SU-DHL-6 (cell line): ENCODE results near the gene ATRX.
"Not testable (repeated sequence)": the region's sequence is repeated elsewhere in the genome, so short reads cannot be mapped to it uniquely, and the experiment has no call there.

ENCODE experiments used
- H2AFZ ChIP-seq: fragments of 200-600 bp; sonication (generic); 2 replicates; pipeline ENCODE4 v1.6.1; 2014; ENCODE audit warnings: low read depth, mild to moderate bottlenecking, moderate library complexity, mixed read lengths, antibody characterized with exemption, low read length; ENCODE audit not compliant: severe bottlenecking
- H3F3A ChIP-seq: fragments of 200-600 bp; shearing (Covaris generic); 2 replicates; pipeline ENCODE4 v1.6.0; 2016; ENCODE audit warnings: antibody characterized with exemption, mild to moderate bottlenecking; ENCODE audit not compliant: insufficient read depth
- H3K27ac ChIP-seq: fragments of 200-600 bp; sonication (generic); 2 replicates; pipeline ENCODE4 v1.5.1; 2016; ENCODE audit warnings: low read depth, mild to moderate bottlenecking, low read length, moderate library complexity, mixed read lengths
- H3K27me3 ChIP-seq: fragments of 200-600 bp; sonication (generic), shearing (Covaris generic); 2 replicates; pipeline ENCODE4 v1.6.0; 2014; ENCODE audit warnings: mild to moderate bottlenecking, low read length
- H3K36me3 ChIP-seq: fragments of 200-600 bp; sonication (generic); 2 replicates; pipeline ENCODE4 v1.6.1; 2014; ENCODE audit warnings: mild to moderate bottlenecking, low read length, mixed read lengths
- H3K4me2 ChIP-seq: fragments of 300-600, 200-600 bp; shearing (Covaris generic), sonication (generic); 2 replicates; pipeline ENCODE4 v1.6.0; 2014; ENCODE audit warnings: low read length, low read depth, mild to moderate bottlenecking; ENCODE audit not compliant: poor library complexity, severe bottlenecking
- H3K4me3 ChIP-seq: fragments of 200-600 bp; sonication (generic); 2 replicates; pipeline ENCODE4 v1.5.1; 2014; ENCODE audit warnings: antibody characterized with exemption, low read length, mild to moderate bottlenecking, mixed read lengths; ENCODE audit not compliant: insufficient read depth, poor library complexity, severe bottlenecking
- H3K79me2 ChIP-seq: fragments of 200-600 bp; sonication (generic); 2 replicates; pipeline ENCODE4 v1.6.1; 2014; ENCODE audit warnings: mild to moderate bottlenecking, low read length, moderate library complexity; ENCODE audit not compliant: insufficient read depth
- H3K9ac ChIP-seq: fragments of 200-600 bp; sonication (generic); 2 replicates; pipeline ENCODE4 v1.7.0; 2014; ENCODE audit warnings: mild to moderate bottlenecking, low read length
- H3K9me2 ChIP-seq: fragments of 200-600 bp; sonication (generic); replicated peaks from 2 replicates; pipeline ENCODE4 v1.6.1; 2014; ENCODE audit warnings: low read length; ENCODE audit not compliant: insufficient read depth
- H3K9me3 ChIP-seq: fragments of 200-600 bp; sonication (generic); 2 replicates; pipeline ENCODE4 v1.6.1; 2014; ENCODE audit warnings: low read length, mixed read lengths; ENCODE audit not compliant: insufficient read depth
- H4K20me1 ChIP-seq: fragments of 200-600 bp; sonication (generic); 2 replicates; pipeline ENCODE4 v1.6.1; 2014; ENCODE audit warnings: low read depth, mild to moderate bottlenecking, antibody characterized with exemption, low read length, moderate library complexity, mixed read lengths
- EZH2phosphoT487 ChIP-seq: fragments of 200-600 bp; sonication (generic), shearing (Covaris generic); conservative IDR thresholded peaks from 2 replicates; pipeline ENCODE4 v1.6.1; 2018; ENCODE audit warnings: mild to moderate bottlenecking, antibody characterized with exemption, low read length, moderate library complexity, mixed read lengths
- TF ChIP-seq, protein P1 (sequence below): fragments of 200-600 bp; sonication (generic); IDR thresholded peaks from one replicate; pipeline ENCODE4 v1.5.1; 2017; ENCODE audit warnings: antibody characterized with exemption, mild to moderate bottlenecking, low read length, moderate library complexity; ENCODE audit not compliant: insufficient read depth, poor library complexity, severe bottlenecking

The ATRX gene

DNA sequence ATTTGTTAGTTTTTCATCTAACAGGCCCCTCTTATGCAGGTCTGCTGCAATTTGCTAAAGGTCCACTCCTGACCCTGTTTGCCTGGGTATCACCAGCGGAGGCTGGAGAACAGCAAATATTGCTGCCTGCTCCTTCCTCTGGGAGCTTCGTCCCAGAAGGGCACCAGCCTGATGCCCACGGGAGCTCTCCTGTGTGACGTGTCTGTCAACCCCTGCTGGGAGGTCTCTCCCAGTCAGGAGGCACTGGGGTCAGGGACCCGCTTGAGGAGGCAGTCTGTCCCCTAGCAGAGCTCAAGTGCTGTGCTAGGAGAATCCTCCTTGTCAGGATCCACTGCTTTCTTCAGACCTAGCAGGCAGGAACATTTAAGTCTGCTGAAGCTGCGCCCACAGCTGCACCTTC is 30.5 kb downstream of the ATRX start:
- Histone ChIP-seq H3K4me2 (no peak overlapping the region), H3K4me3 (no peak overlapping the region), H3K79me2 (peaks cover 23% of the 10 kb centered on the region), H3K9ac (no peak overlapping the region), H3K27me3 (no peaks in the 10 kb centered on the region), H3K9me2 (no peaks in the 10 kb centered on the region), H3K9me3 (no peaks in the 10 kb centered on the region), H4K20me1 (no peaks in the 10 kb centered on the region), H3F3A (no peaks in the 10 kb centered on the region), H3K27ac (no peak overlapping the region), H2AFZ (no peak overlapping the region), H3K36me3 (no peaks in the 10 kb centered on the region)
- TF ChIP-seq, protein P1, sequence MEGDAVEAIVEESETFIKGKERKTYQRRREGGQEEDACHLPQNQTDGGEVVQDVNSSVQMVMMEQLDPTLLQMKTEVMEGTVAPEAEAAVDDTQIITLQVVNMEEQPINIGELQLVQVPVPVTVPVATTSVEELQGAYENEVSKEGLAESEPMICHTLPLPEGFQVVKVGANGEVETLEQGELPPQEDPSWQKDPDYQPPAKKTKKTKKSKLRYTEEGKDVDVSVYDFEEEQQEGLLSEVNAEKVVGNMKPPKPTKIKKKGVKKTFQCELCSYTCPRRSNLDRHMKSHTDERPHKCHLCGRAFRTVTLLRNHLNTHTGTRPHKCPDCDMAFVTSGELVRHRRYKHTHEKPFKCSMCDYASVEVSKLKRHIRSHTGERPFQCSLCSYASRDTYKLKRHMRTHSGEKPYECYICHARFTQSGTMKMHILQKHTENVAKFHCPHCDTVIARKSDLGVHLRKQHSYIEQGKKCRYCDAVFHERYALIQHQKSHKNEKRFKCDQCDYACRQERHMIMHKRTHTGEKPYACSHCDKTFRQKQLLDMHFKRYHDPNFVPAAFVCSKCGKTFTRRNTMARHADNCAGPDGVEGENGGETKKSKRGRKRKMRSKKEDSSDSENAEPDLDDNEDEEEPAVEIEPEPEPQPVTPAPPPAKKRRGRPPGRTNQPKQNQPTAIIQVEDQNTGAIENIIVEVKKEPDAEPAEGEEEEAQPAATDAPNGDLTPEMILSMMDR: no peak
- TF ChIP-seq EZH2phosphoT487: no peak

DNA sequence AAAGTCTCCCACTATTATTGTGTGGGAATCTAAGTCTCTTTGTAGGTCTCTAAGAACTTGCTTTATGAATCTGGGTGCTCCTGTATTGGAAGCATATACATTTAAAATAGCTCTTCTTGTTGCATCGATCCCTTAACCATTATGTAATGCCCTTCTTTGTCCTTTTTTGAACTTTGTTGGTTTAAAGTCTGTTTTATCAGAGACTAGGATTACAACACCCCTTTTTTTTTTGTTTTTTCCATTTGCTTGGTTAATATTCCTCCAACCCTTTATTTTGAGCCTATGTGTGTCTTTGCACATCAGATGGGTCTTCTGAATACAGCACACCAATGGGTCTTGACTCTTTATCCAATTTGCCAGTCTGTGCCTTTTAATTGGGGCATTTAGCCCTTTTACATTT is 32.1 kb downstream of the ATRX start:
- H3K27me3 ChIP-seq, H3K27ac ChIP-seq, H4K20me1 ChIP-seq, H2AFZ ChIP-seq, H3K9ac ChIP-seq, H3K9me3 ChIP-seq, H3K4me2 ChIP-seq, H3F3A ChIP-seq, H3K4me3 ChIP-seq, H3K9me2 ChIP-seq, H3K36me3 ChIP-seq: not testable (repeated sequence)
- peaks cover 27% of the 10 kb centered on the region for H3K79me2 ChIP-seq

DNA sequence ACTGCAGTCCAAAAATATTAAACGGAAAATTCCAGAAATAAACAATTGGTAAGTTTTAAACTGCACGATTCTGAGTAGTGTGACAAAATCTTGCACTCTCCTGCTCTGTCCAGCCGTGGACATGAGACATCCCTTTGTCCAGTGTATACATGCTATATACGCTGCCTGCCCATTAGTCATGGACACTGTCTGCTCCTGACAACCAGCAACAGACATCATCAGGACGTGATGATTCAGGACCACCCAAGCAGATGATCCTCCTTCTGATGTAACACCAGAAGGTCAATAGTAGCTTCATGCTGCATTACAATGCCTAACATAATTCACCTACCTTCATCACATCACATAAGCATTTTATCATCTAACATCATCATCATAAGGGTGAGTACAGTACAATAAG is 36.3 kb downstream of the ATRX start:
- Histone ChIP-seq H2AFZ (no peak overlapping the region), H3K9me3 (no peaks in the 10 kb centered on the region), H3K4me3 (no peak overlapping the region), H3F3A (no peaks in the 10 kb centered on the region), H3K79me2 (peaks cover 43% of the 10 kb centered on the region), H3K27me3 (no peaks in the 10 kb centered on the region), H3K27ac (no peak overlapping the region), H3K9me2 (no peaks in the 10 kb centered on the region), H3K9ac (no peak overlapping the region), H3K4me2 (no peak overlapping the region), H4K20me1 (no peaks in the 10 kb centered on the region), H3K36me3 (no peaks in the 10 kb centered on the region)
- TF ChIP-seq EZH2phosphoT487: no peak
- TF ChIP-seq, protein P1: no peak

DNA sequence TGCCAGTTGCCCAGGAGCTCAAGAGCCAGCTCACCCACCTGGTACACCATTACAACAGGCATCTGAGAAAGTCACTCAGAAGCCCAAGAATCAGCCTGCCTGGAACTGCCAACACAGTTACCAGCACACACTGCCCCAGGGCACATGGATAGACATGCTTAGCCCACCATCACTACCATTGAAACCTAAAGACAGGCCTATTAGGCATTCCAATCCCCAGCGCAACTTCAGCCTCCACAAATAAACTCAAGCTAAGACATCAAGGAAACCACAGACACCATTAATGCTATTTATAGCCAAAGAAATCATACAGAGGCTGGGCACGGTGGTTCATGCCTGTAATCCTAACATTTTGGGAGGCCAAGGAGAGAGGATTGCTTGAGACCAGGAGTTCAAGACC is 42.3 kb downstream of the ATRX start:
- Histone ChIP-seq H2AFZ (no peak overlapping the region), H3K79me2 (peaks cover 89% of the 10 kb centered on the region), H3K9ac (no peak overlapping the region), H3K4me2 (no peak overlapping the region), H3K9me2 (no peaks in the 10 kb centered on the region), H3K36me3 (no peaks in the 10 kb centered on the region), H3F3A (no peaks in the 10 kb centered on the region), H3K4me3 (no peak overlapping the region), H4K20me1 (no peaks in the 10 kb centered on the region), H3K9me3 (no peaks in the 10 kb centered on the region), H3K27ac (no peak overlapping the region), H3K27me3 (no peaks in the 10 kb centered on the region)
- TF ChIP-seq, protein P1: no peak
- no peak for TF ChIP-seq EZH2phosphoT487
